Measurements from ENCODE around the gene SPINDOC. TPM values are rescaled to one million over a fixed set of nuclear protein-coding genes. Genes with fewer than 3 reads are reported as not detected.
A peak's percentile ranks its signal among the peaks of the same experiment; 100 is the strongest.

SPINDOC gene
- total and polyA plus RNA-seq, 9 of the 15 experiments (the other 6 are each of a cell fraction or from before 2014, with no cell fraction given), result 0.70 to 36.3 (median 19.6) TPM

DNA sequence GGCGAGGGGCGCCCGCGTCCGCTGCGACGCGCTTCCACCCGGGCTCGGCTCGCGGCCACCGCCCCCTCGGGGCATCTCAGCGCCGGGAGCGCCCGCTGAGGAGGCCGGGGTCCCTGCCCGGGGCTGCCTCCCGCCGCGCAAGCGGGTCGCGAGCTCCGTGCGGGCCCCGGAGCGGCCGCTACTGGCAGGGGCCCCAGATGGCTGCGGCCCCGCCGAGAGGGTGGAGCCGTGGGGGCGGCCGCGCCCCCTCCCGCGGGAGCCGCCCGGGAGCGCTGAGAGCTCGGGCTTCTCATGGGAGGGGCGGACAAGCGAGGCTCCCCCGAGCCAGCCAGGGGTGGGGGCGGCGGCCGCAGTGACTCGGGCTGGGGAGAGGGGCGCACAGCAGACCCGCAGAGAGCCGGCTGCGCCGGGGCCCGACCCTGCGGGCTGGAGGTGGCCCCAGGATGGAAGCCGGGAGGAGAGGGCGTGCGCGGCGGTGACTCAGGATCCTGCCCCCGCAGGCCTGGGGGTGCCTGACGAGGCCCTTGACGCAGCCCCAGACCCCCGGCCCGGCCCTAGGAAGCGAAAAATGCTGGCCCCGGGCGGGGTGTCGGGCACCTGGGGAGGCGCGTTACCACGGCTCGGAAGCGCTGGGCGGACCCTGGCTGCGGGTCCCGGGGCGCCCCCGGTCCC lies 44.1 kb upstream of the SPINDOC start (continued):
- TF ChIP-seq, protein P1, sequence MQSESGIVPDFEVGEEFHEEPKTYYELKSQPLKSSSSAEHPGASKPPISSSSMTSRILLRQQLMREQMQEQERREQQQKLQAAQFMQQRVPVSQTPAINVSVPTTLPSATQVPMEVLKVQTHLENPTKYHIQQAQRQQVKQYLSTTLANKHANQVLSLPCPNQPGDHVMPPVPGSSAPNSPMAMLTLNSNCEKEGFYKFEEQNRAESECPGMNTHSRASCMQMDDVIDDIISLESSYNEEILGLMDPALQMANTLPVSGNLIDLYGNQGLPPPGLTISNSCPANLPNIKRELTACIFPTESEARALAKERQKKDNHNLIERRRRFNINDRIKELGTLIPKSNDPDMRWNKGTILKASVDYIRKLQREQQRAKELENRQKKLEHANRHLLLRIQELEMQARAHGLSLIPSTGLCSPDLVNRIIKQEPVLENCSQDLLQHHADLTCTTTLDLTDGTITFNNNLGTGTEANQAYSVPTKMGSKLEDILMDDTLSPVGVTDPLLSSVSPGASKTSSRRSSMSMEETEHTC (IDR thresholded peaks at IDR 0.05), result no peak
- TF ChIP-seq ZNF23 (CRISPR knock-in tag; IDR thresholded peaks at IDR 0.05) (no peak), ATF3 (IDR thresholded peaks at IDR 0.05) (peak; percentile 41; the same call in 1 of the 2 replicates), ATF3 (CRISPR knock-in tag; conservative IDR thresholded peaks at IDR 0.05) (no peak), ASH1L (IDR thresholded peaks at IDR 0.05; ENCODE audit: borderline replicate concordance, low read depth, partially characterized antibody) (no peak), LARP7 (IDR thresholded peaks at IDR 0.05) (no peak), DIDO1 (tag; IDR thresholded peaks at IDR 0.05; ENCODE audit: low read depth) (no peak), HINFP (tag; conservative IDR thresholded peaks at IDR 0.05; ENCODE audit: low read depth) (no peak), ZNF133 (CRISPR knock-in tag; IDR thresholded peaks at IDR 0.05) (no peak), SMARCC2 (IDR thresholded peaks at IDR 0.05; ENCODE audit: low read depth) (no peak), TFAM (CRISPR knock-in tag; conservative IDR thresholded peaks at IDR 0.05) (no peak), NFATC3 (IDR thresholded peaks at IDR 0.05) (no peak), SP1 (CRISPR knock-in tag; IDR thresholded peaks at IDR 0.05) (no peak), ZNF551 (CRISPR knock-in tag; IDR thresholded peaks at IDR 0.05) (no peak), CHD2 (IDR thresholded peaks at IDR 0.05; ENCODE audit: low read depth, low read length) (no peak), HEY1 (CRISPR knock-in tag; IDR thresholded peaks at IDR 0.05; ENCODE audit: borderline replicate concordance) (no peak), CTBP1 (IDR thresholded peaks at IDR 0.05; ENCODE audit: borderline replicate concordance) (peak; percentile 38; the same call in 1 of the 2 replicates), SRF (CRISPR knock-in tag; IDR thresholded peaks at IDR 0.05) (no peak), ZNF696 (CRISPR knock-in tag; conservative IDR thresholded peaks at IDR 0.05) (no peak), ZFP36 (IDR thresholded peaks at IDR 0.05; ENCODE audit: low read depth, low read length, partially characterized antibody) (no peak), EWSR1 (IDR thresholded peaks at IDR 0.05; ENCODE audit: borderline replicate concordance, low read depth, partially characterized antibody) (no peak), SMARCB1 (IDR thresholded peaks at IDR 0.05; ENCODE audit: insufficient read length, low read depth) (no peak), GTF2E2 (tag; IDR thresholded peaks at IDR 0.05) (no peak), ZNF57 (CRISPR knock-in tag; IDR thresholded peaks at IDR 0.05) (no peak), SRSF9 (IDR thresholded peaks at IDR 0.05; ENCODE audit: borderline replicate concordance, low read depth, low read length) (no peak)
- TF ChIP-seq, protein P2, sequence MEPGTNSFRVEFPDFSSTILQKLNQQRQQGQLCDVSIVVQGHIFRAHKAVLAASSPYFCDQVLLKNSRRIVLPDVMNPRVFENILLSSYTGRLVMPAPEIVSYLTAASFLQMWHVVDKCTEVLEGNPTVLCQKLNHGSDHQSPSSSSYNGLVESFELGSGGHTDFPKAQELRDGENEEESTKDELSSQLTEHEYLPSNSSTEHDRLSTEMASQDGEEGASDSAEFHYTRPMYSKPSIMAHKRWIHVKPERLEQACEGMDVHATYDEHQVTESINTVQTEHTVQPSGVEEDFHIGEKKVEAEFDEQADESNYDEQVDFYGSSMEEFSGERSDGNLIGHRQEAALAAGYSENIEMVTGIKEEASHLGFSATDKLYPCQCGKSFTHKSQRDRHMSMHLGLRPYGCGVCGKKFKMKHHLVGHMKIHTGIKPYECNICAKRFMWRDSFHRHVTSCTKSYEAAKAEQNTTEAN (CRISPR knock-in tag; IDR thresholded peaks at IDR 0.05), result no peak

All from K562 (cell line).